Nephron progenitor cell (in vitro differentiated cells): Measurements from ENCODE around the gene NFIX.
A peak's percentile ranks its signal among the peaks of the same experiment; 100 is the strongest.

ENCODE experiments used
- DNase-seq: peaks from one replicate; pipeline ENCODE4 v3.0.0; 2021
- H3K27ac Mint-ChIP-seq: 2 replicates; pipeline ENCODE4 v1.8.0; 2021; ENCODE audit warnings: mild to moderate bottlenecking, moderate library complexity, mixed read lengths
- H3K27me3 Mint-ChIP-seq: 2 replicates; pipeline ENCODE4 v1.8.0; 2021; ENCODE audit warnings: mild to moderate bottlenecking, low read depth, mixed read lengths; ENCODE audit not compliant: poor library complexity
- H3K36me3 Mint-ChIP-seq: 2 replicates; pipeline ENCODE4 v1.8.0; 2021; ENCODE audit warnings: low read depth, mixed read lengths
- H3K4me1 Mint-ChIP-seq: 2 replicates; pipeline ENCODE4 v1.8.0; 2021; ENCODE audit warnings: mixed read lengths
- H3K4me3 Mint-ChIP-seq: 2 replicates; pipeline ENCODE4 v1.8.0; 2021; ENCODE audit warnings: mild to moderate bottlenecking, moderate library complexity, mixed read lengths
- H3K9me3 Mint-ChIP-seq: 2 replicates; pipeline ENCODE4 v1.8.0; 2021; ENCODE audit warnings: mild to moderate bottlenecking, moderate library complexity, mixed read lengths
- CTCF ChIP-seq: fragments of 200-600 bp; sonication (generic); IDR thresholded peaks from 2 replicates; pipeline ENCODE4 v1.5.0; 2021; ENCODE audit warnings: antibody characterized with exemption

NFIX gene

GRCh38 chr19:13054626-13055212 is 59.4 kb downstream of the NFIX start:
- peak overlapping the region; percentile 32 for H3K4me3 Mint-ChIP-seq
- no peaks in the 10 kb centered on the region for H3K9me3 Mint-ChIP-seq
- peaks cover 100% of the 10 kb centered on the region for H3K27me3 Mint-ChIP-seq
- peaks cover 68% of the 10 kb centered on the region for H3K4me1 Mint-ChIP-seq
- DNase-seq, result no peak
- no peak for TF ChIP-seq CTCF
- H3K36me3 Mint-ChIP-seq, result no peaks in the 10 kb centered on the region
- H3K27ac Mint-ChIP-seq, result no peak overlapping the region

GRCh38 chr19:13055213-13056051 is 60.2 kb downstream of the NFIX start:
- H3K27ac Mint-ChIP-seq, result no peak overlapping the region
- peak; percentile 53 for DNase-seq

GRCh38 chr19:13056052-13056660 is 60.9 kb downstream of the NFIX start:
- Mint-ChIP-seq H3K9me3 (no peaks in the 10 kb centered on the region), H3K4me3 (peak overlapping the region; percentile 15), H3K27ac (no peak overlapping the region), H3K36me3 (no peaks in the 10 kb centered on the region), H3K4me1 (peaks cover 60% of the 10 kb centered on the region), H3K27me3 (peaks cover 100% of the 10 kb centered on the region)
- no peak for TF ChIP-seq CTCF
- no peak for DNase-seq

More at GRCh38 chr19:13055213-13056051, 60.2 kb downstream of the NFIX start:
- Mint-ChIP-seq H3K36me3 (no peaks in the 10 kb centered on the region), H3K4me3 (peak overlapping the region; percentile 15), H3K27me3 (peaks cover 100% of the 10 kb centered on the region), H3K4me1 (peaks cover 62% of the 10 kb centered on the region), H3K9me3 (no peaks in the 10 kb centered on the region)
- TF ChIP-seq CTCF, result no peak

- Mint-ChIP-seq H3K9me3 (no peaks in the 10 kb centered on the region), H3K4me1 (peaks cover 53% of the 10 kb centered on the region), H3K36me3 (no peaks in the 10 kb centered on the region), H3K27me3 (peaks cover 100% of the 10 kb centered on the region), H3K4me3 (no peak overlapping the region), H3K27ac (no peak overlapping the region)
- DNase-seq, result no peak
- no peak for TF ChIP-seq CTCF
Observed at GRCh38 chr19:13057147-13057572, 61.9 kb downstream of the NFIX start.

GRCh38 chr19:13057744-13058143 is 62.5 kb downstream of the NFIX start:
- no peaks in the 10 kb centered on the region for H3K36me3 Mint-ChIP-seq
- no peak overlapping the region for H3K27ac Mint-ChIP-seq
- H3K4me1 Mint-ChIP-seq, result peaks cover 48% of the 10 kb centered on the region
- TF ChIP-seq CTCF, result no peak
- H3K9me3 Mint-ChIP-seq, result no peaks in the 10 kb centered on the region
- peaks cover 100% of the 10 kb centered on the region for H3K27me3 Mint-ChIP-seq
- no peak for DNase-seq
- H3K4me3 Mint-ChIP-seq, result no peak overlapping the region
